ENCODE measurements around the gene PIP4K2C. TPM values are rescaled to one million over a fixed set of nuclear protein-coding genes. Genes with fewer than 3 reads are reported as not detected.

PIP4K2C gene
- total and polyA plus RNA-seq, 10 of the 15 experiments (the other 5 are each of a cell fraction or from before 2014, with no cell fraction given): 4.8 to 25.1 (median 14.9) TPM

DNA sequence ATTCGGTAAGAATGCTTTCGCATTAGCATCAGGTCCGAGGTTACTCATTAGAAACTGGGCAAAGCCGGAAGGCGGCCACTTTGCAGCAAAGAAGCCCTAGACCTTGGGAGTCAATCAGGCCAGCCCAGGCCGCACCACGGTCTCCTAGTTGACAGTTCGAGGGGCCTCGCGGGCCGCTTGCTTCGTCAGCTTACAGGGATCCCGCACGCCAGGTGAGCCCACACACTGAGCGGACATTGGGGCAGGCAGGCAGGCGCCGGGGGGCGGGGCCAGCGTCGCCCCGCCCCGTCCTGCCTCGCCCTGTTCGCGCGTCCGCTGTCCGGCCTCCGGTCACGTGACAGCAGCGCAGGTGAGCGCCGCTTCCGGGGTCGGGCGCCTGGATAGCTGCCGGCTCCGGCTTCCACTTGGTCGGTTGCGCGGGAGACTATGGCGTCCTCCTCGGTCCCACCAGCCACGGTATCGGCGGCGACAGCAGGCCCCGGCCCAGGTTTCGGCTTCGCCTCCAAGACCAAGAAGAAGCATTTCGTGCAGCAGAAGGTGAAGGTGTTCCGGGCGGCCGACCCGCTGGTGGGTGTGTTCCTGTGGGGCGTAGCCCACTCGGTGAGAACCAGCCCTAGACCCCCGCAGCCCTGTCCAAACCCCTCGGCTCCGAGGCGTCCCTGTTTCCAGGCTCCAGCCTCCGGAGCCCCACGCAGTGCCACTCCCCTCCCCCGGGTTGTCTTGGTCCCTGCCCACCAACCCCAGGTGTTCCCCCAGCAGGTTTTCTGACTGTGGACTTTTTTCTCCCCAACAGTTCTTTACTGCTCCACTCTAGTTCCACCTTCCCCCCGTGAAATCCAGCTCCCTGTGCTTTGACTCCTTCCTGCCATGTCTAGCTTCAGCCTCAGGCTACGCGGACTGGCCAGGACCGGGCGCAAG, at the start of gene PIP4K2C (continued):
- TF ChIP-seq MAX (IDR thresholded peaks at IDR 0.05; ENCODE audit: low read depth, low read length) (peak; percentile 87), CREB1 (IDR thresholded peaks at IDR 0.05; ENCODE audit: low read depth) (peak; percentile 47; the same call in 1 of the 2 replicates), RB1 (IDR thresholded peaks at IDR 0.05; ENCODE audit: borderline replicate concordance) (peak; percentile 68; the same call in 1 of the 2 replicates), PRDM15 (CRISPR knock-in tag; IDR thresholded peaks at IDR 0.05) (peak; percentile 90), PAX5 (IDR thresholded peaks at IDR 0.05; ENCODE audit: borderline replicate concordance, low read depth, low read length) (no peak), ZZZ3 (IDR thresholded peaks at IDR 0.05; ENCODE audit: control insufficient read depth, insufficient read length, low read depth) (no peak), SP1 (IDR thresholded peaks at IDR 0.05; ENCODE audit: low read depth, low read length) (peak; percentile 73), NBN (IDR thresholded peaks at IDR 0.05) (0 out of 2 replicates have a peak, but pooled peaks have one; percentile 44), BHLHE40 (IDR thresholded peaks at IDR 0.05; ENCODE audit: borderline replicate concordance in 1 of 2, low read depth in 2 of 2, low read length in 1 of 2) (peak; percentile 91 to 99), RFX5 (IDR thresholded peaks at IDR 0.05; ENCODE audit: low read depth, low read length) (0 out of 2 replicates have a peak, but pooled peaks have one; percentile 6), HDGF (IDR thresholded peaks at IDR 0.05) (no peak)
- TF ChIP-seq, protein P1, sequence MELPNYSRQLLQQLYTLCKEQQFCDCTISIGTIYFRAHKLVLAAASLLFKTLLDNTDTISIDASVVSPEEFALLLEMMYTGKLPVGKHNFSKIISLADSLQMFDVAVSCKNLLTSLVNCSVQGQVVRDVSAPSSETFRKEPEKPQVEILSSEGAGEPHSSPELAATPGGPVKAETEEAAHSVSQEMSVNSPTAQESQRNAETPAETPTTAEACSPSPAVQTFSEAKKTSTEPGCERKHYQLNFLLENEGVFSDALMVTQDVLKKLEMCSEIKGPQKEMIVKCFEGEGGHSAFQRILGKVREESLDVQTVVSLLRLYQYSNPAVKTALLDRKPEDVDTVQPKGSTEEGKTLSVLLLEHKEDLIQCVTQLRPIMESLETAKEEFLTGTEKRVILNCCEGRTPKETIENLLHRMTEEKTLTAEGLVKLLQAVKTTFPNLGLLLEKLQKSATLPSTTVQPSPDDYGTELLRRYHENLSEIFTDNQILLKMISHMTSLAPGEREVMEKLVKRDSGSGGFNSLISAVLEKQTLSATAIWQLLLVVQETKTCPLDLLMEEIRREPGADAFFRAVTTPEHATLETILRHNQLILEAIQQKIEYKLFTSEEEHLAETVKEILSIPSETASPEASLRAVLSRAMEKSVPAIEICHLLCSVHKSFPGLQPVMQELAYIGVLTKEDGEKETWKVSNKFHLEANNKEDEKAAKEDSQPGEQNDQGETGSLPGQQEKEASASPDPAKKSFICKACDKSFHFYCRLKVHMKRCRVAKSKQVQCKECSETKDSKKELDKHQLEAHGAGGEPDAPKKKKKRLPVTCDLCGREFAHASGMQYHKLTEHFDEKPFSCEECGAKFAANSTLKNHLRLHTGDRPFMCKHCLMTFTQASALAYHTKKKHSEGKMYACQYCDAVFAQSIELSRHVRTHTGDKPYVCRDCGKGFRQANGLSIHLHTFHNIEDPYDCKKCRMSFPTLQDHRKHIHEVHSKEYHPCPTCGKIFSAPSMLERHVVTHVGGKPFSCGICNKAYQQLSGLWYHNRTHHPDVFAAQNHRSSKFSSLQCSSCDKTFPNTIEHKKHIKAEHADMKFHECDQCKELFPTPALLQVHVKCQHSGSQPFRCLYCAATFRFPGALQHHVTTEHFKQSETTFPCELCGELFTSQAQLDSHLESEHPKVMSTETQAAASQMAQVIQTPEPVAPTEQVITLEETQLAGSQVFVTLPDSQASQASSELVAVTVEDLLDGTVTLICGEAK (IDR thresholded peaks at IDR 0.05; ENCODE audit: borderline replicate concordance): 0 out of 2 replicates have a peak, but pooled peaks have one; percentile 6
- TF ChIP-seq, protein P2, sequence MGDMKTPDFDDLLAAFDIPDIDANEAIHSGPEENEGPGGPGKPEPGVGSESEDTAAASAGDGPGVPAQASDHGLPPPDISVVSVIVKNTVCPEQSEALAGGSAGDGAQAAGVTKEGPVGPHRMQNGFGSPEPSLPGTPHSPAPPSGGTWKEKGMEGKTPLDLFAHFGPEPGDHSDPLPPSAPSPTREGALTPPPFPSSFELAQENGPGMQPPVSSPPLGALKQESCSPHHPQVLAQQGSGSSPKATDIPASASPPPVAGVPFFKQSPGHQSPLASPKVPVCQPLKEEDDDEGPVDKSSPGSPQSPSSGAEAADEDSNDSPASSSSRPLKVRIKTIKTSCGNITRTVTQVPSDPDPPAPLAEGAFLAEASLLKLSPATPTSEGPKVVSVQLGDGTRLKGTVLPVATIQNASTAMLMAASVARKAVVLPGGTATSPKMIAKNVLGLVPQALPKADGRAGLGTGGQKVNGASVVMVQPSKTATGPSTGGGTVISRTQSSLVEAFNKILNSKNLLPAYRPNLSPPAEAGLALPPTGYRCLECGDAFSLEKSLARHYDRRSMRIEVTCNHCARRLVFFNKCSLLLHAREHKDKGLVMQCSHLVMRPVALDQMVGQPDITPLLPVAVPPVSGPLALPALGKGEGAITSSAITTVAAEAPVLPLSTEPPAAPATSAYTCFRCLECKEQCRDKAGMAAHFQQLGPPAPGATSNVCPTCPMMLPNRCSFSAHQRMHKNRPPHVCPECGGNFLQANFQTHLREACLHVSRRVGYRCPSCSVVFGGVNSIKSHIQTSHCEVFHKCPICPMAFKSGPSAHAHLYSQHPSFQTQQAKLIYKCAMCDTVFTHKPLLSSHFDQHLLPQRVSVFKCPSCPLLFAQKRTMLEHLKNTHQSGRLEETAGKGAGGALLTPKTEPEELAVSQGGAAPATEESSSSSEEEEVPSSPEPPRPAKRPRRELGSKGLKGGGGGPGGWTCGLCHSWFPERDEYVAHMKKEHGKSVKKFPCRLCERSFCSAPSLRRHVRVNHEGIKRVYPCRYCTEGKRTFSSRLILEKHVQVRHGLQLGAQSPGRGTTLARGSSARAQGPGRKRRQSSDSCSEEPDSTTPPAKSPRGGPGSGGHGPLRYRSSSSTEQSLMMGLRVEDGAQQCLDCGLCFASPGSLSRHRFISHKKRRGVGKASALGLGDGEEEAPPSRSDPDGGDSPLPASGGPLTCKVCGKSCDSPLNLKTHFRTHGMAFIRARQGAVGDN (IDR thresholded peaks at IDR 0.05): peak; percentile 80
